Nephron (organoid): ENCODE measurements around the gene TRAF3.
A peak's percentile ranks its signal among the peaks of the same experiment; 100 is the strongest.
"Not testable (repeated sequence)": the region's sequence is repeated elsewhere in the genome, so short reads cannot be mapped to it uniquely, and the experiment has no call there.

Source experiments
- H3K27ac Mint-ChIP-seq, 3 experiments: 2 replicates each; pipeline ENCODE4 v1.8.0; 2020; ENCODE audit warnings: mixed read lengths in 3 of 3, mild to moderate bottlenecking in 2 of 3, moderate library complexity in 1 of 3
- H3K27me3 Mint-ChIP-seq: 2 replicates; pipeline ENCODE4 v1.8.0; 2021; ENCODE audit warnings: low read depth, mild to moderate bottlenecking, moderate library complexity, mixed read lengths
- H3K36me3 Mint-ChIP-seq: 2 replicates; pipeline ENCODE4 v1.8.0; 2020; ENCODE audit warnings: low read depth, mixed read lengths
- H3K4me1 Mint-ChIP-seq: 2 replicates; pipeline ENCODE4 v1.8.0; 2020; ENCODE audit warnings: mixed read lengths
- H3K4me3 Mint-ChIP-seq, 3 experiments: 2 replicates each; pipeline ENCODE4 v1.8.0; 2020; ENCODE audit warnings: mild to moderate bottlenecking in 3 of 3, mixed read lengths in 3 of 3, moderate library complexity in 2 of 3
- H3K9me3 Mint-ChIP-seq: 2 replicates; pipeline ENCODE4 v1.8.0; 2020; ENCODE audit warnings: mixed read lengths
- TF ChIP-seq, protein P1 (sequence below), 3 experiments: fragments of 200-600 bp; sonication (generic); IDR thresholded peaks; one replicate each; pipeline ENCODE4 v1.5.0; 2021; ENCODE audit warnings: antibody characterized with exemption in 3 of 3; ENCODE audit not compliant: unreplicated experiment in 3 of 3

The TRAF3 gene

DNA sequence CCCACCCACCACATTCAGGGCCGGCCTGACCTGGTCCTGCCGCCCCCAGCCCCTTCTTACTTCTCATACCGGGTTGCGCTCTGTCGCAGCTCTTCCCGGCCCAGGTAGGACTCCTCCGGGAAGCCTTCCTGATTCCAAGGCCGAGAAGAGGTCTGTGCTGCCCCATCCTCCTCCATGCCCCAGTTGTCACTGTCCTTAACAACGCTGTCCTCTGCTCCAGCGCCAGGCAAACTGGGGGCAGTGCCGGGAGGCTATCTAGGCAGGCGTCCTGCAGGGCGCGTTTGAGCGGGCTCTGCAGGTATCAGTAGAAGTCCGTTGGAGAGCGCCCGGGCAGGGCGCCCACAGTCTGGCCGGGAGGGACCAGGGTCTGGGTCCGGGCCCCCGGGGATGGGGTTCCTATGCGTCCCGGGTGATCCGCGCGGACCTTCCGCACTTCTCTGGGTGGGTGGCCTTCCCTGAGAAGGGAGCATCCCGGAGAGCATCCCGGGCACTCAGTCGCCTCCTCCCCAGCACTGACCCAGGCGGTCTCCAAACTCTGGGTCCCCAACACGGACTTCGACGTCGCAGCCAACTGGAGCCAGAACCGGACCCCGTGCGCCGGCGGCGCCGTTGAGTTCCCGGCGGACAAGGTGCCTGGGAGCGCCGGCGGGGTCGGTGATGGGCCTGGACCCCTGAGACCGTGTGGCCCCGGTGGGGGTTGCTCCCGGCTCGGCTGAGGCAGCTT lies 146.1 kb downstream of the TRAF3 start:
- peaks cover 32% of the 10 kb centered on the region for H3K27me3 Mint-ChIP-seq
- TF ChIP-seq, protein P1, sequence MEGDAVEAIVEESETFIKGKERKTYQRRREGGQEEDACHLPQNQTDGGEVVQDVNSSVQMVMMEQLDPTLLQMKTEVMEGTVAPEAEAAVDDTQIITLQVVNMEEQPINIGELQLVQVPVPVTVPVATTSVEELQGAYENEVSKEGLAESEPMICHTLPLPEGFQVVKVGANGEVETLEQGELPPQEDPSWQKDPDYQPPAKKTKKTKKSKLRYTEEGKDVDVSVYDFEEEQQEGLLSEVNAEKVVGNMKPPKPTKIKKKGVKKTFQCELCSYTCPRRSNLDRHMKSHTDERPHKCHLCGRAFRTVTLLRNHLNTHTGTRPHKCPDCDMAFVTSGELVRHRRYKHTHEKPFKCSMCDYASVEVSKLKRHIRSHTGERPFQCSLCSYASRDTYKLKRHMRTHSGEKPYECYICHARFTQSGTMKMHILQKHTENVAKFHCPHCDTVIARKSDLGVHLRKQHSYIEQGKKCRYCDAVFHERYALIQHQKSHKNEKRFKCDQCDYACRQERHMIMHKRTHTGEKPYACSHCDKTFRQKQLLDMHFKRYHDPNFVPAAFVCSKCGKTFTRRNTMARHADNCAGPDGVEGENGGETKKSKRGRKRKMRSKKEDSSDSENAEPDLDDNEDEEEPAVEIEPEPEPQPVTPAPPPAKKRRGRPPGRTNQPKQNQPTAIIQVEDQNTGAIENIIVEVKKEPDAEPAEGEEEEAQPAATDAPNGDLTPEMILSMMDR (IDR thresholded peaks at IDR 0.05; ENCODE audit: unreplicated experiment in 3 of 3): no peak
- H3K4me1 Mint-ChIP-seq: no peaks in the 10 kb centered on the region
- no peaks in the 10 kb centered on the region for H3K36me3 Mint-ChIP-seq
- H3K27ac Mint-ChIP-seq: no peak overlapping the region
- H3K9me3 Mint-ChIP-seq: no peaks in the 10 kb centered on the region
- no peak overlapping the region for H3K4me3 Mint-ChIP-seq

DNA sequence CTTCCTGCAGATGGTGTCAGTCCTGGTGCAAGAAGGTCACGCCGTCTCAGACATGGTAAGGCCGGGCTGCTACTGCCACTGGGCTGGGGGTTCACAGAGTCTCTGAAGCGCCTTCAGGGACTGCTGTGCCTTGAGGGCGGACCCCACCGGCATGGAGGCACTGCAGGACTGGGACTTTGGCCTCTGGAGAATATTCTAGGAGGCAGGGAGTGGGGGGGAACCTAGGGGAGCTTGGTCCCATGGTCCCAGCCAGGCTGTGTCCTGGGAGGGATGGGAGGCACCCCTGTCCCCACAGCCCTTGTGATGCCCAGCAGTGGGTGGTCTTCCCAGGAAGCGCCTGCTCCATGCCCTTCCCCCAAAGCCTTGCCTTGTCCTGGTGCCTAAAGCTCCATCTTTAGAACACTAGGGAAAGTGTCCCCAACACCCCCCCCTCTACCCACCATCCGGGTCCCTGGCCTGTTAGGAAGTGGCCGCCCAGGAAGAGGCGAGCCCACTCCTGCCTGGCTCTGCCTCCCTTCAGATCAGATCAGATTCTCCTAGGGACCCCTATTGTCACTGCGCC lies 146.8 kb downstream of the TRAF3 start:
- TF ChIP-seq, protein P1 (IDR thresholded peaks at IDR 0.05; ENCODE audit: unreplicated experiment in 3 of 3): no peak
- no peaks in the 10 kb centered on the region for H3K9me3 Mint-ChIP-seq
- H3K4me1 Mint-ChIP-seq: no peaks in the 10 kb centered on the region
- no peak overlapping the region for H3K4me3 Mint-ChIP-seq
- H3K27ac Mint-ChIP-seq: no peak overlapping the region
- H3K36me3 Mint-ChIP-seq: no peaks in the 10 kb centered on the region
- H3K27me3 Mint-ChIP-seq: peaks cover 37% of the 10 kb centered on the region

DNA sequence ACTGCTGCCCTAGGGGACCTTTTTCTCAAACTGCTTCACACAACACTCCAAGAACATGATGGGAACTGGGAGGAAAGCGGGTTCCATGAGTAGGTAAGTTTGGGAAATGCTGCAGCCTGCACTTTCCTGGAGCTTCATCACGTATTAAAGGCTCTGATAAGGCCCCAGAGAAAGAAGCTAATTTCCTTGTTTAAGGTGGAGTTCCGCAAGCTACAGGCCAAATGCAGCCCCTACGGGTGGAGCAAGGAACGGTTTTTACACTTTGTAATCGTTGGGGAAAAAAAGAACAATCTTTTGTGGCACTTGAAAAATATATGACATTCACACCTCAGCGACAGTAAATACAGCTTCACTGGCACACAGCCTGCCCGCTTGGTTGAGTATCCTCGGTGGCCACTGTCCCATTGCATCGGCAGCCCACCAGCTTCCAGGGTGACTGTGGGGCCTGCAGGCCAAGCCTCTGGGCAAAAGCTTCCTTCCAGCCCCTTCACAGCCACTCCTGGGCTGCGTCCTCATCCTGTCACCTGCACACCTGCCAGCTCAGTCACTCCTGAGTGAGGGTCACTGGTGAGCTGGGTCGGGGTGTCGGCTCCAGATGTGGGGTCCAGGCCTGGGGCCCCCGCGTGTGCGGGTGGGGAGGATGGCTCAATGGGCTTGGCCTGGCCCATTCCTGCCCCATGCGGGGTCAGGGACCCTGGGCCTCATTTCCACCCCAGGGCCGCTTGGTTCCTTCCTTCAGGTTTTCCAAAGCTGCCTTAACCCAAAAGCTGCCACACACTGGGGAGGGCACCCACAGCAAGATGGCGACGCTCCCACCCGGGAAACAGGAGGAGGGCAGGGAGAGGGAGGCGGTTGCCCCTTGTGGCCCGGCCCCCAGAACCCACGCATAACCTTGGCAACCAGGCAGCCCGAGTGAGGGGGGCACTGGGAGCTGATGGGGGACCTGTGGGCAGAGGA lies 147.7 kb downstream of the TRAF3 start:
- no peak overlapping the region for H3K4me3 Mint-ChIP-seq
- H3K4me1 Mint-ChIP-seq: no peaks in the 10 kb centered on the region
- H3K27ac Mint-ChIP-seq: no peak overlapping the region
- H3K27me3 Mint-ChIP-seq: peaks cover 37% of the 10 kb centered on the region
- TF ChIP-seq, protein P1 (IDR thresholded peaks at IDR 0.05; ENCODE audit: unreplicated experiment in 3 of 3): peak in 1 of 3 experiments; percentile 17
- no peaks in the 10 kb centered on the region for H3K36me3 Mint-ChIP-seq
- no peaks in the 10 kb centered on the region for H3K9me3 Mint-ChIP-seq

DNA sequence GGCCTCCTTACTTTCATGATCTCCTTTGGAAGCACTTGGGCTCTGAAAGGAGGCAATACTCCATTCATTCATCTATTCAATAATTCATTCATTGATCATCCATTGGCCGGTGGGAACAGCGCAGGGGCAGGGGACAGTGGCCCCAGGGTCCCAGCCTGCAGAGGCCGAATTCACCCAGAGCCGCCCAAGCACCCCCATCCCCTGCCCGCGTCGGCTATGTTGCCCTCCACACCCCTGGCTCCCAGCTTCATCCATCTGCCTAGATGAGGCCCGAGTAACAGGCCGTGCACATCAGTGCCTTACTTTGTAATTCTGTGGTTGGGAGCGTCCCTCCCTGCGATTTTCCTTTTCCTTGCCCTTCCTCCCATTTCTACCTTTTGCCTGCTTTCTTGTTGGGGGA lies 148.4 kb downstream of the TRAF3 start:
- H3K27ac Mint-ChIP-seq: no peak overlapping the region
- no peak overlapping the region for H3K4me3 Mint-ChIP-seq
- TF ChIP-seq, protein P1 (IDR thresholded peaks at IDR 0.05; ENCODE audit: unreplicated experiment in 3 of 3): no peak
- H3K9me3 Mint-ChIP-seq: no peaks in the 10 kb centered on the region
- H3K4me1 Mint-ChIP-seq: no peaks in the 10 kb centered on the region
- no peaks in the 10 kb centered on the region for H3K36me3 Mint-ChIP-seq
- H3K27me3 Mint-ChIP-seq: peaks cover 38% of the 10 kb centered on the region

DNA sequence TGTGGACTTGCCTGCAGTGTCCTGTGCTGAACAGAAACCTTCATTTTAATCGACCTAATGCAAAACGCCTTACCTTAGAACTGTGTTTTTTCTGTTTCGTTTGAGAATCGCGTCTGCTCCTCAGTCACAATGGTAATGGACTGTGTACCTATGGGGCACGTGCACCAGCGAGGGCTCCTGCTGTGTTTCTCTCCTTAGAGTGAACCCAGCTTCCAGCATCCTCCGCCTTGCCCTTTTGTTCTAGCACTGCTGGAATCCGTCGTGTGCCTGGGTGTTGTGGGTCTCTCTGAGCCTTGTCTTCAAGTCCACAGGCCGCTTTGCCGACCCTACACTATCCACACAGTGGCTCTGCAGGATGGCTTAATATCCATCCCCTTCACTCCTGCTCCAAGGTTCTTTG lies 148.9 kb downstream of the TRAF3 start:
- no peaks in the 10 kb centered on the region for H3K36me3 Mint-ChIP-seq
- no peaks in the 10 kb centered on the region for H3K9me3 Mint-ChIP-seq
- H3K27me3 Mint-ChIP-seq: peaks cover 43% of the 10 kb centered on the region
- no peak overlapping the region for H3K4me3 Mint-ChIP-seq
- no peaks in the 10 kb centered on the region for H3K4me1 Mint-ChIP-seq
- TF ChIP-seq, protein P1 (IDR thresholded peaks at IDR 0.05; ENCODE audit: unreplicated experiment in 3 of 3): no peak
- no peak overlapping the region for H3K27ac Mint-ChIP-seq

DNA sequence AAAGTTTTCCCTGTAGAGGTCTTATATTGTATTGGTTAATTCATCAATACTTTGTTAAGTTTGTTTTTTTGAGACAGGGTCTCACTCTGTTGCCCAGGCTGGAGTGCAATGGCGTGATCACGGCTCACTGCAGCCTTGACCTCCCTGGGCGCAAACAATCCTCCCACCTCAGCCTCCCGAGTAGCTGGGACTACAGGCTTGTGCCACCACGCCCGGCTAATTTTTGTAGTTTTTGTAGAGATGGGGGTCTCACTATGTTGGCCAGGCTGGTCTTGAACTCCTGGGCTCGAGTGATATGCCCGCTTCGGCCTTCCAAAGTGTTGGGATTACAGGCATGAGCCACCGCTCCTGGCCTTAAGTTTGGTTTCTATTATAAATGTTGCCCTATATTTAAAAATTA lies 149.6 kb downstream of the TRAF3 start:
- not testable (repeated sequence) for H3K9me3 Mint-ChIP-seq, H3K27ac Mint-ChIP-seq

More for the DNA sequence above, 149.6 kb downstream of the TRAF3 start:
- not testable (repeated sequence) for H3K36me3 Mint-ChIP-seq, H3K4me3 Mint-ChIP-seq, H3K4me1 Mint-ChIP-seq
- H3K27me3 Mint-ChIP-seq: peaks cover 50% of the 10 kb centered on the region
